Measurements from ENCODE around the gene DPM3.
"Not testable (repeated sequence)": the region's sequence is repeated elsewhere in the genome, so short reads cannot be mapped to it uniquely, and the experiment has no call there.

DNA sequence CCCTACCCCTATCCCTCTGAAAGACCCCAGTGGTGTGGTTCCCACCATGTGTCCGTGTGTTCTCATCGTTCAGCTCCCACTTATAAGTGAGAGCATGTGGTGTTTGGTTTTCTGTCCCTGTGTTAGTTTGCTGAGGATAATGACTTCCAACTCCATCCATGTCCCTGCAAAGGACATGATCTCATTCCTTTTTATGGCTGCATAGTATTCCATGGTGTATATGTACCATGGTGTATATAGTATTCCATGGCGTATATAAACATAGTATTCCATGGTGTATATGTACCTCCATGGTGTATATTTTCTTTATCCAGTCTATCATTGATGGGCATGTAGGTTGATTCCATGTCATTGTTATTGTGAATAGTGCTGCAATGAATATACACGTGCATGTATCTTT is 23.5 kb upstream of the DPM3 start:
- TF ChIP-seq, protein P1, sequence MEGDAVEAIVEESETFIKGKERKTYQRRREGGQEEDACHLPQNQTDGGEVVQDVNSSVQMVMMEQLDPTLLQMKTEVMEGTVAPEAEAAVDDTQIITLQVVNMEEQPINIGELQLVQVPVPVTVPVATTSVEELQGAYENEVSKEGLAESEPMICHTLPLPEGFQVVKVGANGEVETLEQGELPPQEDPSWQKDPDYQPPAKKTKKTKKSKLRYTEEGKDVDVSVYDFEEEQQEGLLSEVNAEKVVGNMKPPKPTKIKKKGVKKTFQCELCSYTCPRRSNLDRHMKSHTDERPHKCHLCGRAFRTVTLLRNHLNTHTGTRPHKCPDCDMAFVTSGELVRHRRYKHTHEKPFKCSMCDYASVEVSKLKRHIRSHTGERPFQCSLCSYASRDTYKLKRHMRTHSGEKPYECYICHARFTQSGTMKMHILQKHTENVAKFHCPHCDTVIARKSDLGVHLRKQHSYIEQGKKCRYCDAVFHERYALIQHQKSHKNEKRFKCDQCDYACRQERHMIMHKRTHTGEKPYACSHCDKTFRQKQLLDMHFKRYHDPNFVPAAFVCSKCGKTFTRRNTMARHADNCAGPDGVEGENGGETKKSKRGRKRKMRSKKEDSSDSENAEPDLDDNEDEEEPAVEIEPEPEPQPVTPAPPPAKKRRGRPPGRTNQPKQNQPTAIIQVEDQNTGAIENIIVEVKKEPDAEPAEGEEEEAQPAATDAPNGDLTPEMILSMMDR (IDR thresholded peaks at IDR 0.05; ENCODE audit: poor library complexity) = not testable (repeated sequence)
- not testable (repeated sequence) for TF ChIP-seq EZH2 (IDR thresholded peaks at IDR 0.05; ENCODE audit: borderline replicate concordance)
